Measurements from ENCODE around the gene PPP1R37.
A peak's percentile ranks its signal among the peaks of the same experiment; 100 is the strongest.

Gene PPP1R37

DNA sequence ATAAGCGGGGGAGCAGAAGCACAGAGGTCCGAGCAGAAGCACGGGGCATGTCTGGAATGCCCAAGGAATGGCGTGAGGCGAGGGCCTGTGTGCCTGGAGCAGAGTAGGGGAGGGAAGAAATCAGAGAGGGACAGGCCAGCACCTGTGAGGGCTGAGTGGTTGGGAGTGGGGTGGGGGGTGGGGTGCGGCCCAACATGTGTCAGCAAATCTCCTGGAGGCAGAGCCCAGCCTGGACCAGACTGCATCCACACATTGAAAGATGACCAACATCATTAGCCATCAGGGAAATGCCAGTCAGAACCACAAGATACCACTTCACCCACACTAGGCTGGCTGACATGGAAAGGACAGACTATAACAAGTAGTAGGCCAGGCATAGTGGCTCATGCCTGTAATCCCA is 42.9 kb upstream of the PPP1R37 start:
- TF ChIP-seq, protein P1, sequence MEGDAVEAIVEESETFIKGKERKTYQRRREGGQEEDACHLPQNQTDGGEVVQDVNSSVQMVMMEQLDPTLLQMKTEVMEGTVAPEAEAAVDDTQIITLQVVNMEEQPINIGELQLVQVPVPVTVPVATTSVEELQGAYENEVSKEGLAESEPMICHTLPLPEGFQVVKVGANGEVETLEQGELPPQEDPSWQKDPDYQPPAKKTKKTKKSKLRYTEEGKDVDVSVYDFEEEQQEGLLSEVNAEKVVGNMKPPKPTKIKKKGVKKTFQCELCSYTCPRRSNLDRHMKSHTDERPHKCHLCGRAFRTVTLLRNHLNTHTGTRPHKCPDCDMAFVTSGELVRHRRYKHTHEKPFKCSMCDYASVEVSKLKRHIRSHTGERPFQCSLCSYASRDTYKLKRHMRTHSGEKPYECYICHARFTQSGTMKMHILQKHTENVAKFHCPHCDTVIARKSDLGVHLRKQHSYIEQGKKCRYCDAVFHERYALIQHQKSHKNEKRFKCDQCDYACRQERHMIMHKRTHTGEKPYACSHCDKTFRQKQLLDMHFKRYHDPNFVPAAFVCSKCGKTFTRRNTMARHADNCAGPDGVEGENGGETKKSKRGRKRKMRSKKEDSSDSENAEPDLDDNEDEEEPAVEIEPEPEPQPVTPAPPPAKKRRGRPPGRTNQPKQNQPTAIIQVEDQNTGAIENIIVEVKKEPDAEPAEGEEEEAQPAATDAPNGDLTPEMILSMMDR (IDR thresholded peaks at IDR 0.05; ENCODE audit: borderline replicate concordance, insufficient read depth, low read depth, low read length), result no peak
- no peak overlapping the region for H3K4me3 ChIP-seq (ENCODE audit: low read depth, low read length)

DNA sequence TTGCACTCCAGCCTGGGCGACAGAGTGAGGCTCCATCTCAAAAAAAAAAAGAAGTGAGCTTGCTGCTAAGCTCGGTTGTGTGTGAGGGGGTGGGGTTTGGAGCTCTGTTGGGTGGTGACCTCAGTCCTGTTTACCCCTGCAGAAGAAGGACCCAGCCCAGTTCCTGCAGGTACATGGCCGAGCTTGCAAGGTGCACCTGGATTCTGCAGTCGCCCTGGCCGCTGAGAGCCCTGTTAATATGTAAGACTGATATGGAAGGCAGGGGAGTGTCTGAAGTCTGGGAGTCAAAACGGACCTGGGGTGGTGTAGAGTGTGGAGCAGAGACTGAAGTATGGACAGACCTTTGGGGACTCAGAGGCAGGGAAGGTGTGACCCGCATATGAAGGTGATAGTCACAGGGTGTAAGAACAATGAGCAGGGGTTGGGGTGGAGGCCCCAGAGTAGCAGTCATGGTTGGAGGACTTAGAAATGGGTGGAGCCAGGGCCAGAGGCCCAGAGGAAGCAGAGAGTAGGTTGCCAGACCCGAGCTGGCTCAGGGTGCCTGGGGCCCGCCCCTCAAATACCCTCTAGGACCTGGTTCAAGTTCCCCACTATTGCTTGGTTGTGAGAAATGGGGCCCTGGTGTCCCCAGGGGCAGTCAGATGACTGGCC is 40.9 kb upstream of the PPP1R37 start:
- no peak overlapping the region for H3K4me3 ChIP-seq (ENCODE audit: low read depth, low read length)
- TF ChIP-seq, protein P1 (IDR thresholded peaks at IDR 0.05; ENCODE audit: borderline replicate concordance, insufficient read depth, low read depth, low read length), result no peak

DNA sequence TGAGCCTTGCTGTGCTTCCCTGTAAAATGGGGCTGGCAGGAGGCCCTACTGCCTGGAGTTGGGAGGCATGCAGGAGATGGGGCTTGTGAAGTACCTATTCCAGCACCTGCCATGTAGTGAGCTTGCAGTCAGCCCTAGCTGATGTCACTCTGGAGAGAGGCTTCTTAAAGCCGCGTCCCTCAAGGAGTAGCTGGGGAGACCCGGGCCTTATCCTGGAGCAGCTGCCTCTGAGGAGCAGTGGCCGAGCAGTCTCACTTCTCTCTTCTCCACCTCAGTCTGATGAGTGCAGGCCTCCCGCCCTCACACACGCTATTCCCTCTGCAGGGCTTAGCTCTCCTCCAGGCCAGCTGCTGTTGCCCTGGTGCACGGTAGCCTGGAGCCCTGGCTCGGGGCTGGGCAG is 36.1 kb upstream of the PPP1R37 start:
- TF ChIP-seq, protein P1 (IDR thresholded peaks at IDR 0.05; ENCODE audit: borderline replicate concordance, insufficient read depth, low read depth, low read length), result no peak
- no peak overlapping the region for H3K4me3 ChIP-seq (ENCODE audit: low read depth, low read length)

DNA sequence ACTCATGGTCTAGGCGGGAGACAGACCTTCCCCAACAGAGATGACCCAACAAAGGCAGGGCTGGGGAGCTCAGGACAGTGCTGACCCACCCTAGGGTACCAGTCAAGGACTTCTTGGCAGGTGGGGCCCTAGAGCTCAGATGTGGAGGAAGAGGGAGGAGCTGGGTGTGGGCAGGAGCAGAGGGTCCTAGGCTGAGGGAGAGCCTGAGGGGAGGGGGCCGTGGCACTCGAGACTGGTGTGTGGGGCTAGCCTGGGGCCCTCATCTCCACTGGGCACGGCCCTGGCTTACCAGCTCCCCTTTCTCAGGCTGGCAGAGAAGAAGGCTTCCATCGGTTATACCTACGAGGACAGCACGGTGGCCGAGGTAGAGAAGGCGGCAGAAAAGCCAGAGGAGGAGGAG is 35.5 kb upstream of the PPP1R37 start:
- TF ChIP-seq, protein P1 (IDR thresholded peaks at IDR 0.05; ENCODE audit: borderline replicate concordance, insufficient read depth, low read depth, low read length), result no peak

DNA sequence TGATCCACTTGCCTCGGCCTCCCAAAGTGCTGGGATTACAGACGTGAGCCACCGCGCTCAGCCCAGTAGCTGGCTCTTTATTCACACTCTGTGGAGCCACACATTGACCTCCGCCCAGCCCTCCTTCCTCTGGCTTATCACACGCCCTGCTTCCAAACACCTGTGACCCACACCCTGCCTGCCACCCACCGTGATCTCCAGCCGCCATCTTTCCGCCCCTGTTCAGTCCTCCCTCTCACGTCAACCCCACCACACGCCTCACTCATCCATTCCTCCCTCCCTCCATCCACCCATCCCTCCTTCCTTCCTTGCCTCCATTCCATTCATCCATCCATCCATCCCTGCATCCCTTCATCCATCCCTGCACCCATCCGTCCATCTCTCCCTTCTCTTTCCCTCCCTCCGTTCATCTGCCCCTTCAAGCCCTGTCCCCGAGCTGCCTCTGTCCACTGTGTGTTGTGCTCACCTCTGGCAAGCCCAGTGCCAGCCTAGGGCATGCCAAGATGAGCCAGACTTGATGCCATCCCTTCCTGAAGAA is 34.3 kb upstream of the PPP1R37 start:
- H3K4me3 ChIP-seq (ENCODE audit: low read depth, low read length), result no peak overlapping the region
- TF ChIP-seq, protein P1 (IDR thresholded peaks at IDR 0.05; ENCODE audit: borderline replicate concordance, insufficient read depth, low read depth, low read length), result no peak

More for the DNA sequence above, 35.5 kb upstream of the PPP1R37 start:
- H3K4me3 ChIP-seq (ENCODE audit: low read depth, low read length), result no peak overlapping the region

DNA sequence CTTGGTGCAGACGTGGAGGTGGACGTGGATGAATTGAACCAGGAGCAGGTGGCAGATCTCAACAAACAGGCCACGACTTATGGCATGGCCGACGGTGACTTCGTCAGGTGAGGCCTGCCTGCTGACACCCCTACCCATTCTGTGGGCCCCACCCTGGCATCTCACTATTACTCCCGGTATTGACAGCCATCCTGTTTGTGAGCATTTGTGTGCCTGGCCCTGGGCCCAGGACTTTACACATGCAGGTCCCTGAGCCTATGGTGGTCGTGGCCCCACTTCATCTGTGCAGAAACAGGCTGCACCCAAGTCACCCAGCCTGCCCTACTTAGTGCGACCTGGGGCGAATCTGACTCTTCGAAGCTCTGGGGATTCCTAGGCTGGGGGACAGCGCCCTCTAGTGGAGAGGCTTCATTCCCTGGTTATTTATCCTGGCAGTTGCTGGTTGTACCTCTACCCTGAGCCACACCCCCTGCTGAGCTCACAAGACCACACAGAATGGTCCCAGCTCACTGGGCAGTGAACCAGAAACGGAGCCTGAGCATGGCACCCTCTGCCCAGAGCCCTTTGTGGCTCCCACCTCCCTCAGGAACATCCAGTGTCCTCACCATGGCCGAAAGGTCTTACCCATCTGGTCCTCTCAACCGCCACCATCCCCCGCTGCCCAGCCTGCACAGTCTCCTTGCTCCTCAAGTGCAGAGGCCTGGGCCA is 33.6 kb upstream of the PPP1R37 start:
- TF ChIP-seq, protein P1 (IDR thresholded peaks at IDR 0.05; ENCODE audit: borderline replicate concordance, insufficient read depth, low read depth, low read length), result peak; percentile 89
- H3K4me3 ChIP-seq (ENCODE audit: low read depth, low read length), result no peak overlapping the region

DNA sequence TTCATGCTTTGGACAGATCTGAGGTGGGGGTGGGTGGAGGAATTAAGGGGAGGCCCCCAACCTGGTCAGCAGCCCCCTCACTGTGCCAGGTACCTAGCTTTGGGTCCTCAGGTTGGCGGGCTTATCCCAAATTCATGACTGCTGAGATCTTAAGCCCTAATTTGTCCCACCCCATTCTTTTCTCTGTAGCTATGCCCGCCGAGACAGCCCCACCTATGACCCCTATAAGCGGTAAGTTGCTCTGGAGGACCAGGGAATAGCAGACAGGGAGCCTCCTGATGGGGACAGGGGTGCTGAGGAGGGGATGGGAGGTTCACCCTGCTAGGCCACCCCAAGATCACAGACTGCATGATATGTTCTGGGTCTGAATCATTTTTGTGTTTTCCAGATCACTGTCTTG is 31.0 kb upstream of the PPP1R37 start:
- H3K4me3 ChIP-seq (ENCODE audit: low read depth, low read length), result no peak overlapping the region
- TF ChIP-seq, protein P1 (IDR thresholded peaks at IDR 0.05; ENCODE audit: borderline replicate concordance, insufficient read depth, low read depth, low read length), result no peak
